ENCODE data around the gene PCYT1B. TPM values are rescaled to one million over a fixed set of nuclear protein-coding genes. Genes with fewer than 3 reads are reported as not detected.

Gene PCYT1B
- total and polyA plus RNA-seq, 9 of the 15 experiments (the other 6 are each of a cell fraction or from before 2014, with no cell fraction given): 0.04 to 0.34 (median 0.07) TPM; not detected in 1

GRCh38 chrX:24672701-24673190 is 25.6 kb upstream of the PCYT1B start (continued):
- TF ChIP-seq SRF (CRISPR knock-in tag; IDR thresholded peaks at IDR 0.05) (no peak), THRAP3 (IDR thresholded peaks at IDR 0.05; ENCODE audit: borderline replicate concordance) (no peak)

- no TSS peak for BruUV-seq (replicated peaks)
- peaks cover 0 to 2% of the 10 kb centered on the region in 2 experiments; a peak in 2 of 5 replicates for H3K4me1 ChIP-seq (replicated peaks in 1 of 2; ENCODE audit: control insufficient read depth in 2 of 2, insufficient read depth in 2 of 2, low read length in 2 of 2)
- H3K9me3 ChIP-seq (replicated peaks; ENCODE audit: control insufficient read depth, insufficient read depth, low read depth, low read length): no peaks in the 10 kb centered on the region
- DNase-seq (ENCODE audit: extremely low read depth in 1 of 4, low spot score in 3 of 4) (no peak), ATAC-seq (no peak), FAIRE-seq (no peak)
- no peak for TF ChIP-seq RFX5 (IDR thresholded peaks at IDR 0.05; ENCODE audit: low read depth, low read length)
- TF ChIP-seq SRSF9 (IDR thresholded peaks at IDR 0.05; ENCODE audit: borderline replicate concordance, low read depth, low read length): no peak
- no peak for TF ChIP-seq HNRNPL (IDR thresholded peaks at IDR 0.05; ENCODE audit: low read depth, low read length)
- no peak for TF ChIP-seq BRD4 (IDR thresholded peaks at IDR 0.05)
- TF ChIP-seq NFIX (CRISPR knock-in tag; IDR thresholded peaks at IDR 0.05; ENCODE audit: low read depth): no peak
- no peak for TF ChIP-seq MYBL2 (IDR thresholded peaks at IDR 0.05; ENCODE audit: low read depth)
- TF ChIP-seq MYBL2 (CRISPR knock-in tag; IDR thresholded peaks at IDR 0.05; ENCODE audit: borderline replicate concordance): no peak
- no peak for TF ChIP-seq FOS (IDR thresholded peaks at IDR 0.05; ENCODE audit: extremely low read depth, insufficient read length)
- TF ChIP-seq TAL1 (IDR thresholded peaks at IDR 0.05): no peak
- TF ChIP-seq ZNF384 (IDR thresholded peaks at IDR 0.05; ENCODE audit: low read depth, low read length): no peak
- TF ChIP-seq SIRT6 (IDR thresholded peaks at IDR 0.05; ENCODE audit: low read depth, low read length): no peak
- no peak for TF ChIP-seq HEY1 (CRISPR knock-in tag; IDR thresholded peaks at IDR 0.05; ENCODE audit: borderline replicate concordance)
- TF ChIP-seq TAF7 (tag; IDR thresholded peaks at IDR 0.05): no peak
- TF ChIP-seq CREM (IDR thresholded peaks at IDR 0.05; ENCODE audit: low read depth): no peak
- no peak for TF ChIP-seq ZNF655 (CRISPR knock-in tag; IDR thresholded peaks at IDR 0.05)
- no peak for TF ChIP-seq ELF1 (tag; IDR thresholded peaks at IDR 0.05)
- no peak for TF ChIP-seq NR0B1 (IDR thresholded peaks at IDR 0.05; ENCODE audit: partially characterized antibody)
- TF ChIP-seq SMARCB1 (IDR thresholded peaks at IDR 0.05; ENCODE audit: insufficient read length, low read depth): no peak
- TF ChIP-seq JUND (IDR thresholded peaks at IDR 0.05; ENCODE audit: borderline replicate concordance, low read depth, low read length): no peak
- no peak for TF ChIP-seq JUND (tag; IDR thresholded peaks at IDR 0.05; ENCODE audit: borderline replicate concordance, low read depth, low read length)
- no peak for TF ChIP-seq ZZZ3 (IDR thresholded peaks at IDR 0.05)
- no peaks in the 10 kb centered on the region for H3K27me3 ChIP-seq (ENCODE audit: control insufficient read depth in 2 of 2, insufficient read depth in 2 of 2, low read length in 2 of 2)
- no peak overlapping the region for H2AFZ ChIP-seq (ENCODE audit: low read depth, low read length)
- no peaks in the 10 kb centered on the region for H3K79me2 ChIP-seq (ENCODE audit: control insufficient read depth, insufficient read depth, low read length)
- H3K27ac ChIP-seq (ENCODE audit: extremely low read depth, low read depth, low read length): no peak overlapping the region
- H4K20me1 ChIP-seq (replicated peaks; ENCODE audit: control insufficient read depth, insufficient read depth, low read length): no peaks in the 10 kb centered on the region
- CTCF ChIA-PET (ENCODE audit: low intra/inter-chr PET ratio): no interaction called here
- intact Hi-C loops (cut with micrococcal nuclease) (no loop called here), in situ Hi-C loops (cut with MboI) (no loop called here)
- H3K4me3 ChIP-seq: no peak overlapping the region
- whole genome bisulfite sequencing (ENCODE audit: insufficient coverage, low coverage, missing lambda C conversion rate): 0% methylated on average over 2 of the region's 3 CpGs
- POLR2A ChIA-PET: interaction anchor here (1.0 kb wide), 1 partner anchor 8 kb away, joined by 3 read pairs; no protein-coding TSS in a partner anchor
- no peaks in the 10 kb centered on the region for H3K36me3 ChIP-seq (ENCODE audit: control insufficient read depth, insufficient read depth, low read length)
- no peak overlapping the region for H3K4me2 ChIP-seq (ENCODE audit: insufficient read depth, low read length)
- H3K9me1 ChIP-seq (ENCODE audit: control insufficient read depth, insufficient read depth, low read length): no peaks in the 10 kb centered on the region
- no peak overlapping the region for H3K9ac ChIP-seq (ENCODE audit: insufficient read depth in 1 of 2, low read depth in 2 of 2, low read length in 2 of 2)
Observed at GRCh38 chrX:24668111-24668510, 21.0 kb upstream of the PCYT1B start.

All from K562 (cell line).